A549 (cell line): ENCODE data around the gene HHIP. TPM values are rescaled to one million over a fixed set of nuclear protein-coding genes. Genes with fewer than 3 reads are reported as not detected.

Experiments
- ATAC-seq, 2 experiments: fragments of 200-7000 bp in 1 of 2; fragments of >200 bp in 1 of 2; cut with Nextera tagmentation in 1 of 2; cut with Tn5 transposase in 1 of 2; 3 replicates each; pipeline versions ENCODE4 v1.8.0 to v1.9.1; 2018 to 2020; ENCODE audit warnings: mild to moderate bottlenecking in 1 of 2, moderate library complexity in 1 of 2
- CTCF ChIA-PET: fragments of 300-600 bp; sonication (Branson Sonifier 250); formaldehyde crosslinking; extraction: SDS; loops from one replicate; lab custom pipeline; 2021; ENCODE audit warnings: antibody characterized with exemption, inconsistent platforms; lab: Yijun Ruan, JAX
- POLR2A ChIA-PET: fragments of 350-600 bp; formaldehyde crosslinking; extraction: SDS; loops from one replicate; lab custom pipeline; 2021; ENCODE audit warnings: antibody characterized with exemption, inconsistent platforms; lab: Yijun Ruan, JAX
- DNase-seq, 2 experiments: peaks; one replicate each; pipeline versions ENCODE4 v3.0.0 to v3.0.0-alpha.2; 2011 to 2016; ENCODE audit warnings: low read depth in 1 of 2, low spot score in 1 of 2
- FAIRE-seq: peaks from 2 replicates; lab custom pipeline; 2011; peaks lifted over from hg19 to GRCh38; lab: Jason Lieb, UNC
- H3K27ac ChIP-seq, 2 experiments: fragments of >200 bp; sonication (Bioruptor Twin); formaldehyde crosslinking; 3 replicates each; pipeline ENCODE4 v1.5.1; 2016 to 2017
- H3K4me1 ChIP-seq: fragments of >200 bp; sonication (Bioruptor Twin); formaldehyde crosslinking; 3 replicates; pipeline ENCODE4 v1.6.1; 2016
- H3K4me2 ChIP-seq: fragments of >200 bp; sonication (Bioruptor Twin); formaldehyde crosslinking; 3 replicates; pipeline ENCODE4 v1.6.1; 2016
- H3K4me3 ChIP-seq: fragments of >200 bp; sonication (Bioruptor Twin); formaldehyde crosslinking; 3 replicates; pipeline ENCODE4 v1.5.1; 2016
- H3K9me3 ChIP-seq: fragments of >200 bp; sonication (Bioruptor Twin); formaldehyde crosslinking; 3 replicates; pipeline ENCODE4 v1.6.1; 2016
- CBX8 ChIP-seq: fragments of 200-600 bp; sonication (generic); IDR thresholded peaks from 2 replicates; pipeline ENCODE4 v1.6.1; 2016
- FOSB ChIP-seq: fragments of 250-450 bp; sonication (Bioruptor Pico); IDR thresholded peaks from 2 replicates; pipeline ENCODE4 v1.5.0; 2020; ENCODE audit warnings: mild to moderate bottlenecking, moderate library complexity
- MAX ChIP-seq: IDR thresholded peaks from 2 replicates; pipeline ENCODE4 v1.6.1; 2012
- RAD21 ChIP-seq, 2 experiments: fragments of >200 bp in 1 of 2; sonication (Bioruptor Twin) in 1 of 2; formaldehyde crosslinking in 1 of 2; IDR thresholded peaks in 1 of 2; conservative IDR thresholded peaks in 1 of 2; 2 replicates in 1 of 2; 3 replicates in 1 of 2; pipeline ENCODE4 v1.6.1; 2012 to 2018; ENCODE audit warnings: inconsistent platforms in 1 of 2
- RNF2 ChIP-seq: fragments of 200-600 bp; sonication (generic); IDR thresholded peaks from 2 replicates; pipeline ENCODE4 v1.6.1; 2016; ENCODE audit warnings: low read depth, mild to moderate bottlenecking, antibody characterized with exemption, moderate library complexity, borderline replicate concordance
- USF2 ChIP-seq: fragments of 450-650 bp; IDR thresholded peaks from 2 replicates; pipeline ENCODE4 v1.6.1; 2014; ENCODE audit warnings: antibody characterized with exemption
- ZFP36 ChIP-seq: fragments of 450-650 bp; IDR thresholded peaks from 2 replicates; pipeline ENCODE4 v1.6.1; 2014; ENCODE audit warnings: borderline replicate concordance; ENCODE audit not compliant: partially characterized antibody
- ZNF302 ChIP-seq: fragments of 250-450 bp; sonication (Bioruptor Pico); IDR thresholded peaks from 2 replicates; pipeline ENCODE4 v1.9.0; 2021; ENCODE audit warnings: inconsistent platforms, mild to moderate bottlenecking, moderate library complexity
- ZSCAN20 ChIP-seq: fragments of 250-450 bp; sonication (Bioruptor Pico); IDR thresholded peaks from 2 replicates; pipeline ENCODE4 v1.8.0; 2022; ENCODE audit warnings: mild to moderate bottlenecking, moderate library complexity
- WGBS: methylation state at CpG from one replicate; pipeline ENCODE4 v1.1.6; 2017; ENCODE audit errors: missing lambda C conversion rate; 5-methylcytosine and 5-hydroxymethylcytosine counted together
- polyA plus RNA-seq, 4 experiments: library from polyadenylated mRNA; depleted of rRNA in 3 of 4; stranded (reverse); fragments of >200 nt; fragmentation: RNase III in 1 of 4; extraction: RNeasy Plus Mini Kit Qiagen cat#74134 plus additional on column Dnase treatment in 1 of 4; gene quantifications; 2 replicates in 3 of 4; 3 replicates in 1 of 4; pipeline ENCODE4 v1.2.3, GENCODE V29; 2011 to 2017
- TF ChIP-seq, protein P1 (sequence below): fragments of 200-600 bp; sonication (generic); IDR thresholded peaks from 2 replicates; pipeline ENCODE4 v1.6.1; 2016; ENCODE audit warnings: antibody characterized with exemption, mild to moderate bottlenecking, moderate library complexity

Gene HHIP
- polyA plus RNA-seq, 2 of the 4 experiments (the other 2 are of a cell fraction), result 0.93 to 1.0 TPM

GRCh38 chr4:144646523-144647094 lies 653 bp downstream of the HHIP start:
- Histone ChIP-seq H3K4me1 (peaks cover 19% of the 10 kb centered on the region; the same call in 2 of the 3 replicates), H3K4me3 (peak overlapping the region; percentile 56)
- CTCF ChIA-PET, result interaction anchor here (1.2 kb wide), 1 partner anchor 138 kb away, joined by 3 read pairs; no protein-coding TSS in a partner anchor
- TF ChIP-seq MAX (no peak), ZSCAN20 (CRISPR knock-in tag) (no peak), ZNF302 (CRISPR knock-in tag) (no peak)
- TF ChIP-seq, protein P1, sequence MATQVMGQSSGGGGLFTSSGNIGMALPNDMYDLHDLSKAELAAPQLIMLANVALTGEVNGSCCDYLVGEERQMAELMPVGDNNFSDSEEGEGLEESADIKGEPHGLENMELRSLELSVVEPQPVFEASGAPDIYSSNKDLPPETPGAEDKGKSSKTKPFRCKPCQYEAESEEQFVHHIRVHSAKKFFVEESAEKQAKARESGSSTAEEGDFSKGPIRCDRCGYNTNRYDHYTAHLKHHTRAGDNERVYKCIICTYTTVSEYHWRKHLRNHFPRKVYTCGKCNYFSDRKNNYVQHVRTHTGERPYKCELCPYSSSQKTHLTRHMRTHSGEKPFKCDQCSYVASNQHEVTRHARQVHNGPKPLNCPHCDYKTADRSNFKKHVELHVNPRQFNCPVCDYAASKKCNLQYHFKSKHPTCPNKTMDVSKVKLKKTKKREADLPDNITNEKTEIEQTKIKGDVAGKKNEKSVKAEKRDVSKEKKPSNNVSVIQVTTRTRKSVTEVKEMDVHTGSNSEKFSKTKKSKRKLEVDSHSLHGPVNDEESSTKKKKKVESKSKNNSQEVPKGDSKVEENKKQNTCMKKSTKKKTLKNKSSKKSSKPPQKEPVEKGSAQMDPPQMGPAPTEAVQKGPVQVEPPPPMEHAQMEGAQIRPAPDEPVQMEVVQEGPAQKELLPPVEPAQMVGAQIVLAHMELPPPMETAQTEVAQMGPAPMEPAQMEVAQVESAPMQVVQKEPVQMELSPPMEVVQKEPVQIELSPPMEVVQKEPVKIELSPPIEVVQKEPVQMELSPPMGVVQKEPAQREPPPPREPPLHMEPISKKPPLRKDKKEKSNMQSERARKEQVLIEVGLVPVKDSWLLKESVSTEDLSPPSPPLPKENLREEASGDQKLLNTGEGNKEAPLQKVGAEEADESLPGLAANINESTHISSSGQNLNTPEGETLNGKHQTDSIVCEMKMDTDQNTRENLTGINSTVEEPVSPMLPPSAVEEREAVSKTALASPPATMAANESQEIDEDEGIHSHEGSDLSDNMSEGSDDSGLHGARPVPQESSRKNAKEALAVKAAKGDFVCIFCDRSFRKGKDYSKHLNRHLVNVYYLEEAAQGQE, result no peak
- TF ChIP-seq, all 56 proteins: peak for 0
- FAIRE-seq, result no peak
- DNase-seq, result peak in 1 of 2 experiments; percentile 36
- ATAC-seq, result peak; percentile 90 to 91
- under 1% methylated on average over 22 of the region's 22 CpGs for WGBS
- Histone ChIP-seq H3K9me3 (no peaks in the 10 kb centered on the region), H3K27ac (peak overlapping the region; percentile 44 to 91), H3K4me2 (peak overlapping the region; percentile 94)
- POLR2A ChIA-PET, result no interaction called here

DNA sequence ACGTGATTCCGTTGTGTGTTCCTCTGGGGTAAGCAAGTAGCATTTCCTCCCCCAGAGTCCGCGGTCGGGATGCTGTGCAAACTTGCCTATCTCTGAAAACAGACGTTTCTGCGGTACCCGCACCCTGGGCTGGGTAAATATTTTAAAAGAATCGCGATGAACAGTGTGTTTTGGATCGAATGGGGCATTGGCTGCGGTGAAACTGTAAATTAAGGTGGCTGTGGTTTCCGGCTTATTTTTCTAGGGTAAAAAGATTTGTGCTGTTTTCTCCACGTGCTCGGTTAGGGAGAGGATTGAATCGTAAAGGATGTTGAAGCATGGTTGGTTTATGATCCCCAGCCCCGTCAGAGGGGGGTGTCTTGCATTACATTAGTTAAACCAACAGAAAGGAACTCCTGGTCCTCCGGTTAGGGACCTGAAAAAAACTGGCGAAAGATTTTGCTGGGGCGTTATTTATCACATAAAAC lies 1.2 kb downstream of the HHIP start:
- no peaks in the 10 kb centered on the region for H3K9me3 ChIP-seq
- DNase-seq, result peak in 1 of 2 experiments; percentile 5
- ATAC-seq, result peak; percentile 22 to 51; a peak in 4 of 6 replicates
- FAIRE-seq, result no peak
- TF ChIP-seq ZFP36, result no peak
- TF ChIP-seq RNF2, result peak; percentile 60; the same call in 1 of the 2 replicates
- TF ChIP-seq, all 56 proteins: peak for 1
- H3K4me2 ChIP-seq, result peak overlapping the region; percentile 94
- H3K27ac ChIP-seq, result peak overlapping the region; percentile 44 to 91
- POLR2A ChIA-PET, result no interaction called here
- H3K4me1 ChIP-seq, result peaks cover 19% of the 10 kb centered on the region; the same call in 2 of the 3 replicates
- CTCF ChIA-PET, result interaction anchor here (1.2 kb wide), 1 partner anchor 138 kb away, joined by 3 read pairs; no protein-coding TSS in a partner anchor
- WGBS, result 3% methylated on average over 20 of the region's 20 CpGs
- peak overlapping the region; percentile 56 for H3K4me3 ChIP-seq

GRCh38 chr4:144647590-144647989 lies 1.6 kb downstream of the HHIP start:
- ATAC-seq (no peak), FAIRE-seq (no peak), DNase-seq (no peak)
- WGBS, result 22% methylated on average over 4 of the region's 4 CpGs
- Histone ChIP-seq H3K4me3 (peak overlapping the region; percentile 56), H3K4me2 (peak overlapping the region; percentile 94), H3K4me1 (peaks cover 19% of the 10 kb centered on the region; the same call in 2 of the 3 replicates), H3K27ac (peak overlapping the region; percentile 44 to 91; a peak in 4 of 6 replicates), H3K9me3 (no peaks in the 10 kb centered on the region)
- TF ChIP-seq USF2, result no peak
- POLR2A ChIA-PET, result no interaction called here
- CTCF ChIA-PET, result no interaction called here

- H3K4me2 ChIP-seq, result peak overlapping the region; percentile 94
- H3K4me3 ChIP-seq, result peak overlapping the region; percentile 56; the same call in 2 of the 3 replicates
- no peak for TF ChIP-seq RAD21 (conservative IDR thresholded peaks at IDR 0.05 in 1 of 2, IDR thresholded peaks at IDR 0.05 in 1 of 2)
- TF ChIP-seq CBX8, result no peak
- TF ChIP-seq FOSB, result no peak
- FAIRE-seq (no peak), DNase-seq (no peak), ATAC-seq (no peak)
- H3K27ac ChIP-seq, result 0 out of 6 replicates have a peak overlapping the region, but pooled peaks of 1 of the 2 experiments have one; percentile 91
- POLR2A ChIA-PET, result no interaction called here
- H3K4me1 ChIP-seq, result peaks cover 19% of the 10 kb centered on the region; the same call in 2 of the 3 replicates
- WGBS, result 29% methylated on average over 2 of the region's 2 CpGs
- no peaks in the 10 kb centered on the region for H3K9me3 ChIP-seq
- CTCF ChIA-PET, result no interaction called here
Measured at GRCh38 chr4:144648042-144648441, 2.1 kb downstream of the HHIP start.
